Lower lobe of right lung (tissue), 2 donors: Measurements from ENCODE around the gene ASIP. TPM values are rescaled to one million over a fixed set of nuclear protein-coding genes. Genes with fewer than 3 reads are reported as not detected.

Experiments
- ATAC-seq, 2 donors: fragments of 200-7000 bp; cut with Tn5 transposase; one replicate each; pipeline ENCODE4 v1.9.1; 2020 to 2022; ENCODE audit warnings: mild to moderate bottlenecking in 2 of 2, moderate library complexity in 2 of 2
- DNase-seq: peaks from one replicate; pipeline ENCODE4 v3.0.0-alpha.2; 2020
- H3K27ac ChIP-seq: fragments of 200-600 bp; one replicate; pipeline ENCODE4 v1.8.0; 2022
- H3K27me3 ChIP-seq: fragments of 200-600 bp; one replicate; pipeline ENCODE4 v1.8.0; 2022; ENCODE audit warnings: low read depth
- H3K36me3 ChIP-seq: fragments of 200-600 bp; one replicate; pipeline ENCODE4 v1.8.0; 2022; ENCODE audit warnings: mild to moderate bottlenecking
- H3K4me1 ChIP-seq: fragments of 200-600 bp; one replicate; pipeline ENCODE4 v1.8.0; 2022
- H3K4me3 ChIP-seq: fragments of 200-600 bp; one replicate; pipeline ENCODE4 v1.8.0; 2022; ENCODE audit warnings: mild to moderate bottlenecking
- H3K9me3 ChIP-seq: fragments of 200-600 bp; one replicate; pipeline ENCODE4 v1.8.0; 2022
- intact Hi-C: fragments of 100-400 bp; cut with DNase I; formaldehyde crosslinking; loops from one replicate; pipeline ENCODE4 v1.11.0; 2022
- total RNA-seq: library from RNA; stranded (reverse); fragmentation: NEBNext Ultra II Directional; extraction: Animal tissue kit (Norgen Biotek cat#: 25700); gene quantifications from one replicate; pipeline ENCODE4 v1.2.1, GENCODE V29; 2021
- TF ChIP-seq, protein P1 (sequence below): fragments of 200-600 bp; IDR thresholded peaks from one replicate; pipeline ENCODE4 v1.8.0; 2022; ENCODE audit warnings: antibody characterized with exemption, mild to moderate bottlenecking
- donor health status: DM: no; HTN: yes; CAD: no; lungs with severe emphysema.

Gene ASIP
- total RNA-seq, 1 donor from 2014 or later = not detected

DNA sequence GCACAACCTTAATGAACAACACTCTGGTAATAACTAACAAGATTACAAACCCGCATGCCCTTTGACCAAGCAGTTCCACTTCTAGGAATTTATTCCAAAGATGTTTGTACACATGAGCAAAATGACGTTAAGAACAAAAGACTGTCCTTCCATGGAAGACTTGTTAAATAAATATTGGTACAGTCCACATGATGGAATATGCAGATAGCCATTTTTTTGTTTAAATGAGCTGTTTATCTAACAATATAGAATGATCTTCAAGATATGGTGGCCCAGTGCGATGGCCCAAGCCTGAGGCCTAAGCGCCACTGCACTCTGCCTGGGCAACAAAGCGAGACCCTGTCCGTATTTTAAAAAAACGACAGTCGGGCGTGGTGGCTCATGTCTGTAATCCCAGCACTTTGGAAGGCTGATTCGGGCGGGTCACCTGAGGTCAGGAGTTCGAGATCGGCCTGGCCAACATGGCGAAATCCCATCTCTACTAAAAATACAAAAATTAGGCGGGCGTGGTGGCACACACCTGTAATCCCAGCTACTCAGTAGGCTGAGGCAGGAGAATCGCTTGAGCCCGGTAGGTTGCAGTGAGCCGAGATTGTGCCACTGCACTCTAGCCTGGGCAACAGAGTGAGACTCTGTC lies 69.4 kb downstream of the ASIP start:
- Histone ChIP-seq H3K9me3 (no peaks in the 10 kb centered on the region), H3K4me1 (peaks cover 21% of the 10 kb centered on the region), H3K4me3 (no peak overlapping the region), H3K36me3 (no peaks in the 10 kb centered on the region), H3K27me3 (peaks cover 20% of the 10 kb centered on the region), H3K27ac (no peak overlapping the region)
- ATAC-seq (no peak), DNase-seq (no peak)
- TF ChIP-seq, protein P1, sequence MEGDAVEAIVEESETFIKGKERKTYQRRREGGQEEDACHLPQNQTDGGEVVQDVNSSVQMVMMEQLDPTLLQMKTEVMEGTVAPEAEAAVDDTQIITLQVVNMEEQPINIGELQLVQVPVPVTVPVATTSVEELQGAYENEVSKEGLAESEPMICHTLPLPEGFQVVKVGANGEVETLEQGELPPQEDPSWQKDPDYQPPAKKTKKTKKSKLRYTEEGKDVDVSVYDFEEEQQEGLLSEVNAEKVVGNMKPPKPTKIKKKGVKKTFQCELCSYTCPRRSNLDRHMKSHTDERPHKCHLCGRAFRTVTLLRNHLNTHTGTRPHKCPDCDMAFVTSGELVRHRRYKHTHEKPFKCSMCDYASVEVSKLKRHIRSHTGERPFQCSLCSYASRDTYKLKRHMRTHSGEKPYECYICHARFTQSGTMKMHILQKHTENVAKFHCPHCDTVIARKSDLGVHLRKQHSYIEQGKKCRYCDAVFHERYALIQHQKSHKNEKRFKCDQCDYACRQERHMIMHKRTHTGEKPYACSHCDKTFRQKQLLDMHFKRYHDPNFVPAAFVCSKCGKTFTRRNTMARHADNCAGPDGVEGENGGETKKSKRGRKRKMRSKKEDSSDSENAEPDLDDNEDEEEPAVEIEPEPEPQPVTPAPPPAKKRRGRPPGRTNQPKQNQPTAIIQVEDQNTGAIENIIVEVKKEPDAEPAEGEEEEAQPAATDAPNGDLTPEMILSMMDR = no peak
- intact Hi-C loops = loop anchor here (10.0 kb wide), 1 partner anchor 164 kb away; no protein-coding TSS in a partner anchor

DNA sequence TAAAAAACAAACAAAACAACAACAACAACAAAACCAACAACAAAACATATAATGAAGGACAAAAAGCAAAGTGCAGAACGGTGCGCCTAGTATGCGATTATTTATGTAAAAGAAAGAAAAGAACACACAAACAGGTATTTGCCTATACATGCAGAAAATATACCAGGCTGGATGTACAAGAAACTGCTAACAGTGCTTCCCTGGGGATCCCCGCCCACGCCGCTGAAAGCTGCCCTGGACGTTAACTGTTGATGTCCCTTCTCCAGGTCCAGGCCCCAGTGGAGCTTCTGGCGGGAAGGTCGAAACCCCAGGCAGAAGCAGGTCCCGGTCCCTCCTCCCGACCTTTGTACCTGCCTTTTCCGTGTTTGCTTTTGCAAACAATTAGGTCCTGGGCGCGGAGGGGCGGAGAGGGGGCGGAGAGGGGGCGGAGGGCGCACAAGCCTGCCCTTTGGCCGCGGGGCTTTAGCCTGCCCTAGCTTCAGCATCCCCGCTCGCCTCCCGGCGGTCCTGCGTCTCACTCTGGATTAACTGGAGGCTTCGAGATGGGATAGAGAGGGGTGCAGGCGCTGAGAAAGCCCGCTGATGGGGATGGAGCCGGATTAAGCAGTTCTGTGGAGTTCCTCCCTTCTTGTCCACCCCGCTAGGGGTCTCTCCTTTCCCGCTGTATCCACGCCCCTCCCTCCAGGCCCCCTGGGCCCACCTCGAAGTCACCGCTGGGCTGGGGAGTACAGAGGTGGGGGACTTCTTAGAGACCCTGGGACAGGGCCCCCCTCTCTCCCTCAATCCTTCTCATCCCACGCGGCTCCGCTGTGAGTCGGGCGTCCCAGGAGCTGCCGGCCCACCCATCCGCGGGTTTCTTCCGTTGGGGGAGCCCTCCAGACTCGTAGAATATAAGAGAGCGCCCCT lies 70.1 kb downstream of the ASIP start:
- ATAC-seq = peak; percentile 9 to 18
- TF ChIP-seq, protein P1 = no peak
- peaks cover 20% of the 10 kb centered on the region for H3K27me3 ChIP-seq
- no peaks in the 10 kb centered on the region for H3K36me3 ChIP-seq
- intact Hi-C loops = loop anchor here (10.0 kb wide), 1 partner anchor 163 kb away; no protein-coding TSS in a partner anchor
- no peak for DNase-seq
- H3K4me3 ChIP-seq = peak overlapping the region; percentile 25
- H3K27ac ChIP-seq = no peak overlapping the region
- no peaks in the 10 kb centered on the region for H3K9me3 ChIP-seq
- peaks cover 21% of the 10 kb centered on the region for H3K4me1 ChIP-seq

DNA sequence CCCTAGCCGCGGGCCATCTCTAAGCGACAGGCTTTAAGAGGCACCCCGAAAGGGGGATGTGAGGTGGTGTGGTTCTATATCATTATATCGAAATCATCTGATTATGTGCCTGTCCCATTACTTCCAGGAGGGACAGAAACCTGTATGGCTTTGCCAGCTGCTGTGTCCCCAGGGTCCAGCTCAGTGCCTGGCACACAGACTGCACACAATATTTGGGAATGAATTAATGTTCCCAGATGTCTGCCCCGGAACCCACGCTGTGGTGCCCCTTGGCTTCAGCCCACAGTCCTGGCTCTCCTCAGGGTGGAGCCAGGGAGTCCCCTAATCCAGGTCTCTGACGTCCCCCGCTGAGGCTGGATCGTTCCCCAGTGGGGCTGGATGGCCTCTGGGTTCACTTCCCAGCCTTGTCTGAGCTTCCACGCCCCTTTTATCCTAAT lies 70.8 kb downstream of the ASIP start:
- Histone ChIP-seq H3K4me3 (peak overlapping the region; percentile 27), H3K36me3 (no peaks in the 10 kb centered on the region), H3K27me3 (peaks cover 20% of the 10 kb centered on the region), H3K4me1 (peaks cover 21% of the 10 kb centered on the region), H3K27ac (no peak overlapping the region), H3K9me3 (no peaks in the 10 kb centered on the region)
- intact Hi-C loops = loop anchor here (10.0 kb wide), 1 partner anchor 163 kb away; no protein-coding TSS in a partner anchor
- TF ChIP-seq, protein P1 = no peak
- no peak for DNase-seq
- ATAC-seq = peak; percentile 23 to 49

DNA sequence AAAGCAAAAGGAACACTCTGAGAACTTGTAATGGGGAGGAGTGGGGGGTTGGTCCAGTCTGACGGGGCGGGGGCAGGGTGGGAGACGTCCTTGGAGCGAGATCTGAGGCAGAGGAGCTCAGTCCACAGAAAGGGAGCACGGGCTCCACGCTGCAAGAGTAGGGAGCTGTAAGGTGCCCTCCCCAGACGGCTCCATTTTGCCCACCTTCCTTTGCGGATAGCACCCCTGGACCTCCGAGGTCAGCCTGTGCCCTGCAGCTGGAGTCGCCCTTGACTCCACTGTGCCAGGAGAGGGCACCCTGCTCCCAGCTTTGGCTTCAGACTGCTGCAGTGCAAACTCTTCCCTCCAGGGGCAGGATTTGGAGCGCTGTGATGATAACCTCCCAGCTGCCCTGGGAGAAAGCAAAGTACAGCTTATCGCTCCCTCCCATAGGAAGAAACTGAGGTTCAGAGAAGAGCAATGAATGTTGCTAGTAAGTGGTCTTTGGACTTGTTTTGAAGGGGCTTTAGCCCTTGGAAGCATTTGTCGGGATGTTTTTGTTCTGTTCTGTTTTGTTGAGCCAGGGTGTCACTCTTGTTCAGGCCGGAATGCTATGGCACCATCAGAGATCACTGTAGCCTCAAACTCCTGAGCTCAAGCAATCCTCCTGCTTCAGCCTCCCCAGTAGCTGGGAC lies 71.5 kb downstream of the ASIP start:
- Histone ChIP-seq H3K36me3 (no peaks in the 10 kb centered on the region), H3K4me1 (peaks cover 21% of the 10 kb centered on the region), H3K27ac (no peak overlapping the region), H3K27me3 (peaks cover 20% of the 10 kb centered on the region), H3K9me3 (no peaks in the 10 kb centered on the region), H3K4me3 (peak overlapping the region; percentile 27)
- intact Hi-C loops = loop anchor here (10.0 kb wide), 1 partner anchor 162 kb away; no protein-coding TSS in a partner anchor
- TF ChIP-seq, protein P1 = peak; percentile 99
- DNase-seq (peak; percentile 86), ATAC-seq (peak; percentile 98 to 99)

DNA sequence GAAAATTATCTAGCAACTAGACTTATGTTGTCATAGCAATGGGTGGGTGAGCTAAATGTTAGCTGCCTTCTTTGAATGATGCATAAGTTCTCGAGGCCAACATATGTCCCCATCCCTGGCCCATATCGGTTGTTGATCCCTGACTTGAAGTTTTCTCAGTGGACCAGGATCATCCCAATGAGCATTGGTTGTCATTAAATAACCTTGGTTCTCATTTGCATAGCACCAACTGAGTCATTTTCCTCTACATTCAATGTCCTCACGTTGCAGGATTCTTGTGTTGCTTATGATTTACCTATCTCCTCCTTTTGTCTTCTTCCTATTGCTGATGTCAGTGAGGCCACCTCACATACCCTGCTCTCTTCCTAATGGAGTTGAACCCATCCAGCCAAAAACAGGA lies 74.0 kb downstream of the ASIP start:
- intact Hi-C loops = loop anchor here (10.0 kb wide), 1 partner anchor 160 kb away; no protein-coding TSS in a partner anchor
- ATAC-seq (no peak), DNase-seq (no peak)
- Histone ChIP-seq H3K36me3 (no peaks in the 10 kb centered on the region), H3K27ac (no peak overlapping the region), H3K4me3 (no peak overlapping the region), H3K4me1 (peaks cover 21% of the 10 kb centered on the region), H3K27me3 (peaks cover 20% of the 10 kb centered on the region), H3K9me3 (no peaks in the 10 kb centered on the region)
- TF ChIP-seq, protein P1 = no peak
